GM21619 (cell line): ENCODE measurements around the gene FANK1.
A peak's percentile ranks its signal among the peaks of the same experiment; 100 is the strongest.
"Not testable (repeated sequence)": the region's sequence is repeated elsewhere in the genome, so short reads cannot be mapped to it uniquely, and the experiment has no call there.

Experiments used
- ATAC-seq: cut with Tn5 transposase; IDR thresholded peaks from one replicate; pipeline ENCODE4 v1.9.1; 2021; ENCODE audit not compliant: unreplicated experiment

FANK1 gene

GRCh38 chr10:125886914-125887512 lies 9.4 kb upstream of the FANK1 start:
- ATAC-seq = no peak

GRCh38 chr10:125889441-125889840 lies 6.9 kb upstream of the FANK1 start:
- ATAC-seq = not testable (repeated sequence)

DNA sequence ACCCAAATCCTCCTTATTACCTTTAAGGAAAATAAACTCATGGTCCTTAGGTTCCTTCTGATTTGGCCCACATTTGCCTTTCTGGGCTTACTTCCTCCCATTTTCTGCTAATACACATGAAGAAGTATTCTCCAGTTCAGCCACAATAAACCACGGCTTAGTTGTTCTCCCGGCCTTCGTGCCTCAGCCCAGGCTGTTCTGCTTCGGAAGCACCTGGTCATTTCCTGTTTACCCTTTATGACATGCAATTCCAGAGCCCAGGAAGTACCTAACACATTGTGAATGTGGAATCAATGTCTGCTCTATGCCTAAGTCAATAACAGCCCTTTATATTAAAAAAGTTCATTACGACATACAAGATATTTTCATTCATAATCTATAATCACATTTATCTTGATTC lies 4.0 kb upstream of the FANK1 start:
- ATAC-seq = not testable (repeated sequence)

DNA sequence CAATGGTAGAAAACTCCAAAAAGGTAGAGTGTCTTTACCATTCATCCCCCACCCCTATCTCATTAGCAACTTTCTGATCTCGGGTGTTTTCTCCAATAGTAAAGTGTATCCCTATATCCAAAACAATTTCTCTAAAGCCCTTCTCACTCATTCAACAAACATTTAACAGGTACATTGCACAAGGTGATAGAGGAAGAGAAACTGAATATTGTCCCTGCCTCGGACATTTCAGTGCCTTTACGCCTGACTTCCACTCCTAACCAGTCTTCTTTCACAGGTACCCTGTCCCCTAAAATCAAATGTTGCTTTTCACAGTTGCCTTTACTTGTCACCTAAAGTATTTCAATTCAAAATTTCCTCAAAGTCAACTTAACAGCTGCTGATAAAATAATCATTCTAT lies 2.2 kb upstream of the FANK1 start:
- ATAC-seq = not testable (repeated sequence)

DNA sequence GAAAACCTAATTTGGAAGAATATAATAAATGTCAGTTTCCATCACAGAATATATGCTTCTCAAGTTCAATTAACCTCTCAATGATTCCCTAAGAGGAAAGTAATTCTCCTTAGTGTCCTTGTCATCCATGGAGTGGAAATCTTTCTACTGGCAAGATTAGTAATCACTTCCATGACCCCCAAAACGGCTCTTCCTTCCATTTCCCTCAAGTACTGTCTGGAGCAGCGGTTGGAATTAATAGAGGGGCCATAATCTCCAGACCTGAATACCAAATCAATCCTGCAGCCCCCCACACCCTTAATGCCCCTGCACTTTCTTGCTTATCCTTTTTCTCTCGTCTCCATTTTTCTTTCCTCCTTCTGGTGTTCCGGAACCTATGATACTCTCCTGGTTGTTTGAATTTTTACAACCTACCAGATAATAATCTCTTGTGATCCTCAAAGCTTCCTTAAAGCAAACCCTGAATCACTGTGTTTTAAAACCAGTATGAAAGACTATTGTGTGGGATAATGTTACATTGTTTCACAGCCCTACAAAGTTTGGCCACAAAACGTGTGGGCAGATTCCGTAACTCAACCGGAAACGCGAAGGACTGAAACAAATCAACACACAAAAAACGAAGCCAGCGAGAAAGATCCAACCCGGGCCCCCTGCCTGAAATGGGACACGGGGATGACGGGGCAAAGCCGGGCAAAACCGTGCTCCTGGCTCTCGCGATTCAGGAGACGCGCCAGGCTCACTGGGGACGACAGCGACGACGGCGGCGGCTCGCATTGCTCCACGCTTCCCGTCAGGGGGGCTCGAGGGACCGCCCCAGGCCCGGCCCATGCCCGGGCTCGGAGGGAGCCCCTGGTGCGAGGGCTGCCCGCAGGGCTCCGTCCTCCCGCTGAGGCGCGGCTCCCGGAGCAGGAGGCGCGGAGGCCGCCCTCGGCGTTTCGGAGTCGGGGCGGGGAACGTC lies 955 bp upstream of the FANK1 start:
- peak; percentile 51 for ATAC-seq

- not testable (repeated sequence) for ATAC-seq
These were observed 953 bp downstream of the FANK1 start for GRCh38 chr10:125897317-125897716.

DNA sequence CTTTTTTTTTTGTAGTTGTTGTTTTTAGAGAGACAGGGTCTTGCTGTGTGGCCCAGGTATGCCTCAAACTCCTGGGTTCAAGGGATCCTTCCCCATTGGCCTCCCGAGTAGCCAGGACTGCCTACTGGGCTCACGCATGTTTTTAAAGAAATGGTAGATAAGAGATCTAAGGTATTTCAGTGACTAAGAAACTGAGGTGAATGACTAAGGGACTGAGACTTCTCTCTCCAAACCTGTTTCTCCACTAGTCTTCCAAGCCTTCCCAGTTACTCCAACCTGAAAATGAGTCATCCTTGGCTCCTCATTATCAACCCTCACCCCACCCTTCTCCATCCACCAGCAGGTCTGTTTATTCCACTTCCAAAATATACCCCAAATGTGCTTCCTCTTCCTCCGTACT lies 4.6 kb downstream of the FANK1 start:
- ATAC-seq = not testable (repeated sequence)

- ATAC-seq = not testable (repeated sequence)
These were observed 6.8 kb downstream of the FANK1 start for GRCh38 chr10:125903135-125903640.

DNA sequence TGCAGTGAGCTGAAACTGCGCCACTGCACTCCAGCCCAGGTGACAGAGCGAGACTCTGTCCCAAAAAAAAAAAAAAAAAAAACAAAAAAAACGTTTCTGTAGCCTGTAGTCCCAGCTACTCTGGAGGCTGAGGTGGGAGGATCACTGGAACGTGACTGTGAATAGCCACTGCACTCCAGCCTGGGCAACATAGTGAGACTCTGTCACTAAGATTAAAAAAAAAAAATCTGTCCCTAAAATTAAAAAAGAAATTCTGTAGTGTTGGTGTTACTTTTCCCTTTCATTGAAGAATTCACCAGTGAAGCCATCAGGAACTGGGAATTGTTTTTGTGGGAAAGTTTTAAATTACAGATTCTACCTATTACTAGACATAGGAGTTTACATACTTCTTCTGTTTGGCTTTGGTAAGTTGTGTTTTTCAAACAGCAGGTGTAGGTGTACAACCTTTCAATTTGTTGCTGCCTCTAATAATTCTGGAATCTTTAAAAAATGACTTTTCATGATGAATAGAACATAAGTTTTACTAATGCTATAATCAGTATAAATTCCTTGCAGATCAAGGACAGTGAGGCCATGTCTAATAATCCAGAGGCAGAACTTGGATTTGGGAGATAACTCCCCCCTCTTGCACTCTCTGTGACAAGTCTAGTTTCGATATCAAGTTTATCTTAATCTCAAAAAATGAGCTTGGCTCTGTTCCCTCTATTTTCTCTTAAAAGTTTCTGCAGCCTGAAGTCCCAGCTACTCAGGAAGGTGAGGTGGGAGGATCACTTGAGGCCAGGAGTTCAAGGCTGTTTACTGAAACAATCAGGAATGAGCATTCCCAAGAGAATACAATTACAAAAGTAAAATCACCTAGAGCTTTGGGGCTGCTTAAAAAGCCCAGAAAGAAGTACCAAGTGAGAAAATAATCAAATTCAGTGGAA lies 9.0 kb downstream of the FANK1 start:
- not testable (repeated sequence) for ATAC-seq

- ATAC-seq = not testable (repeated sequence)
These were observed 11.2 kb downstream of the FANK1 start for GRCh38 chr10:125907598-125907997.

DNA sequence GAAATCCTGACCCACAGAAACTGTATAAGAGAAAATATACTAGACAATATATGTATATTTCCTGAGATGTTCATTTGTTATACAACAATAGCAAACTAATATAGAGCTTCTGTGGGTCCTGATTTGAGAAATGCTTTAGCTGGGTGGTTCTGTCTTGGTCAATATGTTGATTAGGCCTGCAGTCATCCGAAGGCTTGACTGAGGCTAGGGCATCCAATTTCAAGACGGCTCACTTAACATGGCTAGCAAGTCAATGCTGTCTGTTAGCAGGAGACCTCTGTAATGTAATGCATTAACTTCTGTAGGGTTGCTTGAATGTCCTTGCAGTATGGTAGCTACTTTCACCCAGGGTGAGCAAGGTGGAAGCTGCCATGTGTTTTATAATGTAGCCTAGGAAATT lies 12.4 kb downstream of the FANK1 start:
- not testable (repeated sequence) for ATAC-seq

DNA sequence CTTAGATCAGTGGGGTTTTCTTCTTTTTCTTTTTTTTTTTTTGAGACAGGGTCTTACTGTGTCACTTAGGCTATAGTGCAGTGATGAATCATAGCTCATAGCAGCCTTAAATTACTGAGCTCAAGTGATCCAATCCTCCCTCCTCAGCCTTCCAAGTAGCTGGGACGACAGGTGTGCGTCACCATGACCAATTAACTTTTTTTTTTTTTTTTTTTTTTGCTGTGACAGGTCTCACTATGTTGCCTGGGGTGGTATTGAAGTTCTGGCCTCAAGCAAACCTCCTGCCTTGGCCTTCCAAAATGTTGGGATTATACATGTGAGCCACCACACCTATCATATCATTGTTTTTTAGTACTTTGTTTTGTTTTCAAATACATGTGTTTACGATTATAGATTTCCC lies 13.1 kb downstream of the FANK1 start:
- not testable (repeated sequence) for ATAC-seq

- no peak for ATAC-seq
These were observed 14.8 kb downstream of the FANK1 start for GRCh38 chr10:125911145-125911544.

DNA sequence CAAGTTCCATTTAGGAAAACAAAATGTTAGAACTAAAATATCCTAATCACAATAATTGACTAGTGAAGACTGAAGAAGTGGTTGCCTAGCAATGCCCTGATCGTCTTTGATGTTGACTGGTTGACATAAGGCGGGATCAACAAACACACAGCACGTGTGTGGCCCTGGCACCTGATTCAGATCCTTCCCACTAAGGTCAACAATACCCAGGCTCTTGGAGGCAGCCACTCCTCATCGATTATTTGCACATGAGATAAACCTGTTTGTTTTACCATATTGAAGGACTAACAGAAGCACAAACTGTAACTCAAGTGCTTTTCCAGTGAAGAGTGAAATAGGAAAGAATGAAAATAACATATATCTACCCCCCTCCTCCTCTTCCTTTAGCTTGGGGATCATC lies 15.6 kb downstream of the FANK1 start:
- no peak for ATAC-seq

GRCh38 chr10:125913277-125913676 lies 16.9 kb downstream of the FANK1 start:
- ATAC-seq = not testable (repeated sequence)

DNA sequence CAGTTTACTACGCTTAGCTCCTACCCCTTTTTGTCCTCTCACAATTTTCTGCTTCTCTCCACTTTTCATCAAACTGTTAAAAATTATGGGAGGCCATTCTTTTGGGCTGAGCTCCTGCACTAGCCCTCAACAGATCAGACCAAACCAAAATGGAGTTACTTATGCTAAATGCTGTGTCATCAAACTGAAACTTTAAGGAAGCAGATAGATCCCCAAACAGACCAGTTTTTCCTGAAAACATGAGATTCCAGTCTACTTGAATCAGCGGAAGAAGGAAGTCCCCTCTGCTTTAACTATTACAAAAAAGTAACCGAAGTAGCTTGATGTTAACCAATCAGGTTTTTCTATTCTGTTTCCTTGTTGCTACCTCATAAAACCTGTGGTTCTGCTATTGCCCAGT lies 20.6 kb downstream of the FANK1 start:
- no peak for ATAC-seq

DNA sequence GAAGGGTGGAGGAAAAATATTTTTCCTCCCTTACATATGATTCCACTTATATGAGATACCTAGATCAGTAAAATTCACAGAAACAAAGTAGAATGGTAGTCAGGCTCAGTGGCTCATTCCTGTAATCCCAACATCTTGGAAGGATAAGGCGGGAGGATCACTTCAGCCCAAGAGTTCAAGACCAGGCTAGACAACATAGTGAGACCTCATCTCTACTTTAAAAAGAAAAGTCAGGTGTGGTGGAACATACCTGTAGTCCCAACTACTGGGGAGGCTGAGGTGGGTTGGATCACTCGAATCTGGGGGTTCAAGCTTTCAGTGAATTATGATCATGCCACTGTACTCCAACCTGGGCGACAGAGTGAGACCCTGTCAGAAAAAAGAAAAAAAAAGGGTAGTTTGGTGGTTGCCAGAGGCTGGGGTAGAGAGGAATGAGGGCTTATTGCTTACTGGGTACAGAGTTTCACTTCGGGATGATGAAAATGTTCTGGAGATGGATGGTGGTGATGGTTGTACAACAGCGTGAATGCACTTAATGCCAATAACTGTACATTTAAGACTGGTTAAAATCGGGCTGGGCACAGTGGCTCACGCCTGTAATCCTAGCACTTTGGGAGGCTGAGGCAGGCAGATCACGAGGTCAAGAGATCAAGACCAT lies 21.5 kb downstream of the FANK1 start:
- ATAC-seq = not testable (repeated sequence)

- not testable (repeated sequence) for ATAC-seq
These were observed 25.4 kb downstream of the FANK1 start for GRCh38 chr10:125921643-125922306.

DNA sequence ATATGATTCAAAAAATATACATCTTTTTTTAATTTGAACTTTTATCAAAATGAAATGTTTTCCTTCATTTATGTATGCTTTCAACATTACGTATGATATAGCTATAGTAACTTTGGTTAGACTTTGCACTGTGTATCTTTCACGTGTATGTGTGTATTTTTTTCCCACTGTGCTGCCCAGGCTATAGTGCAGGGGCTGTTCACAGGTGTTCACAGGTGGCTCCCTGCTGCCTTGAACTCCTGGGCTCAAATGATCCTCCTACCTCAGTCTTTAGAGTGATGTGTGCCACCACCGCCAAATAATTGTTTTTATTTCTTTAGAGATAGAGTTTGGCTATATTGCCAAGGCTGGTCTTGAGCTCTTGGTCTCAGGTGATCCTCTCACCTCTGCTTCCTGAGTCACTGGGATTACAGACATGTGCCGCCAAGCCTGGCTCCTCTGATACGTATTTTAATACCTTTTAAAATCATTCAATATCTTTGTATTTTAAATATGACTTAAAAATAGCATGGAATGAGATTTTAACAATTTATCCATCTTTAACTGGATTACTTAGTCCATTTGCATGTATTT lies 29.0 kb downstream of the FANK1 start:
- no peak for ATAC-seq
